Measurements from ENCODE around the gene MPST.

MPST gene

DNA sequence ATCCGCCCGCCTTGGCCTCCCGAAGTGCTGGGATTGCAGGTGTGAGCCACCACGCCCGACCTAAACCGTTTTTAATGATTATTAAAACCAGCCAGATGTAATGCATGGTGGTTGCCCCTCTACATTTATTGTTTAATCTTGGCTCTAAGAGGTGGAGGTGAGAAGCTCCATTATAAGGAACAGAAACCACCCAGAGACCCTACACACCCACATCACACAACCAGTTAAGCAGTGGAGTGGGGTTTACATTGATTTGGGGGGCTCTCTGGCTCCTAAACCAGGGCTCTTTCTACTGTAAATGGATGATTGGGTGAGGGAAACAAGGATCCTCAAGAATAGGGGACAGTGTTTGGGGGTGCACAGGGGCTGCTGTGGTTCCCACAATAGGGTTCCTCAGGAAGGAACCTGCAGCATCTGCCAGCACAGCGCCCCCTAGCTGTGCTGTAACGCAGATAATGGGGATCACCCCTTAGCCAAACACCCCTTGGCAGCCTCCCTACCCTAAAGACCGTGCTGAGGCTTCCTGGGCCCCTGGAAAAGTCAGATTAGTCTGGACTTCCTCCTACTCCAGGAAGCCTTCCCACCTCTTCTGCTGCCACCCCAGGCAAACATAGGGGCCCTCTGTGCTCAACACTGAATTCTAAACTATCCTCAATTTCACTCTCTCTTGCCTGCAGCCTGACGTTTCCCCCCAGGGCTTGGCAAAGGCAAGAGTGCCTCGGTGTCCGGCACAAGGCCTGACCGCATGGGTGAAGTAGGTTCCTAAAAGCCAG lies 2.4 kb downstream of the MPST start:
- H3K9me2 ChIP-seq (replicated peaks; ENCODE audit: insufficient read depth, low read length) = no peaks in the 10 kb centered on the region
- no peaks in the 10 kb centered on the region for H4K20me1 ChIP-seq (ENCODE audit: low read depth, low read length)
- no peaks in the 10 kb centered on the region for H3K79me2 ChIP-seq (ENCODE audit: insufficient read depth, low read length)
- H3K9ac ChIP-seq (ENCODE audit: low read length) = no peak overlapping the region
- no peaks in the 10 kb centered on the region for H3K9me3 ChIP-seq (ENCODE audit: insufficient read depth, low read length)
- H3F3A ChIP-seq (ENCODE audit: insufficient read depth) = no peaks in the 10 kb centered on the region
- no peaks in the 10 kb centered on the region for H3K27me3 ChIP-seq (ENCODE audit: low read length)
- no peaks in the 10 kb centered on the region for H3K36me3 ChIP-seq (ENCODE audit: low read length)
- no peak overlapping the region for H3K4me2 ChIP-seq (ENCODE audit: low read depth, low read length, poor library complexity, severe bottlenecking)
- H2AFZ ChIP-seq (ENCODE audit: low read depth, low read length, severe bottlenecking) = no peak overlapping the region
- TF ChIP-seq EZH2phosphoT487 (conservative IDR thresholded peaks at IDR 0.05; ENCODE audit: low read length) = no peak
- TF ChIP-seq, protein P1, sequence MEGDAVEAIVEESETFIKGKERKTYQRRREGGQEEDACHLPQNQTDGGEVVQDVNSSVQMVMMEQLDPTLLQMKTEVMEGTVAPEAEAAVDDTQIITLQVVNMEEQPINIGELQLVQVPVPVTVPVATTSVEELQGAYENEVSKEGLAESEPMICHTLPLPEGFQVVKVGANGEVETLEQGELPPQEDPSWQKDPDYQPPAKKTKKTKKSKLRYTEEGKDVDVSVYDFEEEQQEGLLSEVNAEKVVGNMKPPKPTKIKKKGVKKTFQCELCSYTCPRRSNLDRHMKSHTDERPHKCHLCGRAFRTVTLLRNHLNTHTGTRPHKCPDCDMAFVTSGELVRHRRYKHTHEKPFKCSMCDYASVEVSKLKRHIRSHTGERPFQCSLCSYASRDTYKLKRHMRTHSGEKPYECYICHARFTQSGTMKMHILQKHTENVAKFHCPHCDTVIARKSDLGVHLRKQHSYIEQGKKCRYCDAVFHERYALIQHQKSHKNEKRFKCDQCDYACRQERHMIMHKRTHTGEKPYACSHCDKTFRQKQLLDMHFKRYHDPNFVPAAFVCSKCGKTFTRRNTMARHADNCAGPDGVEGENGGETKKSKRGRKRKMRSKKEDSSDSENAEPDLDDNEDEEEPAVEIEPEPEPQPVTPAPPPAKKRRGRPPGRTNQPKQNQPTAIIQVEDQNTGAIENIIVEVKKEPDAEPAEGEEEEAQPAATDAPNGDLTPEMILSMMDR (IDR thresholded peaks at IDR 0.05; ENCODE audit: insufficient read depth, low read length, poor library complexity, severe bottlenecking) = peak; percentile 91
- no peak overlapping the region for H3K4me3 ChIP-seq (ENCODE audit: insufficient read depth, low read length, poor library complexity, severe bottlenecking)
- no peak overlapping the region for H3K27ac ChIP-seq (ENCODE audit: low read depth, low read length)

DNA sequence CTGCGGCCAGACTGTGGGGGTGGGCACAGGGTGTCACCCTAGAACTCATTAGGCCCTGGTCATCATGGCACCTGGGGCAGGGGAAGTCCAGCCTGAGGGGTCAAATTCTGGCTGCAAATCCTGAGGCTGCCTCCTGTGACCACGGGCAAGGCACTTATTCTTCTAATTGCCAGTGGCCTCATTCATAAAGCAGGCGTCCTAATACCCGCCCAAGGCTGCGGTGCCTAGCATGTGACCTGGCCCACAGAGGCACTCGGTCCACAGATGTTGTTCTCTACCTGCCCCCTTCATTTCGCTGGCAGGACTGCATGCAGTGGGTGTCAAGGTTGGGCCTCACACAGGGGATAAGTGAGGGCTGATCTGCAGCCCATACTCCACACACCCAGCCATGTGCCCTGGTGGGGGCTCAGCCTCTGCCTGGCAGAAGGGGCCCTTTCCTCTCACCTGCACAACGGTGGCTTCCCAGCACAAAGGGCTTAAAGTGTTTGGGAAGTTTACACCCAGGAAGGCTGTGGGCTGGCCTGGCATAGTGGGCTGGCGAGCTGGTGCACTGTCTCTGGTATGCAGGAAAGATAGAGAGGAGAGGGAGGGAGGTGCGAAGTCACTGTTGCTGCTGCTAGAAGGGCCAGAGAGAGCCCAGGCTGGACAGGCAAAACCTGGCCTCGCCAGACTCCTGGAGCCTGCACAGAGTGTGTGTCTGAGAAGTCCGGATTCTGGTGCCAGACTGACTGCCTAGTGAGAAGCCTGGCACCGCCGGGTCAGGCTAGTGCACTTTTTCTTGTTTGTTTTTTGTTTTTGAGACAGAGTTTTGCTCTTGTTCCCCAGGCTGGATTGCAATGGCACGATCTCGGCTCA lies 3.2 kb downstream of the MPST start:
- no peak overlapping the region for H3K9ac ChIP-seq (ENCODE audit: low read length)
- H3K9me2 ChIP-seq (replicated peaks; ENCODE audit: insufficient read depth, low read length) = no peaks in the 10 kb centered on the region
- TF ChIP-seq, protein P1 (IDR thresholded peaks at IDR 0.05; ENCODE audit: insufficient read depth, low read length, poor library complexity, severe bottlenecking) = no peak
- no peak for TF ChIP-seq EZH2phosphoT487 (conservative IDR thresholded peaks at IDR 0.05; ENCODE audit: low read length)
- H3K4me2 ChIP-seq (ENCODE audit: low read depth, low read length, poor library complexity, severe bottlenecking) = no peak overlapping the region
- H4K20me1 ChIP-seq (ENCODE audit: low read depth, low read length) = no peaks in the 10 kb centered on the region
- no peak overlapping the region for H2AFZ ChIP-seq (ENCODE audit: low read depth, low read length, severe bottlenecking)
- H3K9me3 ChIP-seq (ENCODE audit: insufficient read depth, low read length) = no peaks in the 10 kb centered on the region
- H3K79me2 ChIP-seq (ENCODE audit: insufficient read depth, low read length) = no peaks in the 10 kb centered on the region
- H3F3A ChIP-seq (ENCODE audit: insufficient read depth) = no peaks in the 10 kb centered on the region
- no peaks in the 10 kb centered on the region for H3K27me3 ChIP-seq (ENCODE audit: low read length)
- no peak overlapping the region for H3K27ac ChIP-seq (ENCODE audit: low read depth, low read length)
- no peak overlapping the region for H3K4me3 ChIP-seq (ENCODE audit: insufficient read depth, low read length, poor library complexity, severe bottlenecking)
- no peaks in the 10 kb centered on the region for H3K36me3 ChIP-seq (ENCODE audit: low read length)

DNA sequence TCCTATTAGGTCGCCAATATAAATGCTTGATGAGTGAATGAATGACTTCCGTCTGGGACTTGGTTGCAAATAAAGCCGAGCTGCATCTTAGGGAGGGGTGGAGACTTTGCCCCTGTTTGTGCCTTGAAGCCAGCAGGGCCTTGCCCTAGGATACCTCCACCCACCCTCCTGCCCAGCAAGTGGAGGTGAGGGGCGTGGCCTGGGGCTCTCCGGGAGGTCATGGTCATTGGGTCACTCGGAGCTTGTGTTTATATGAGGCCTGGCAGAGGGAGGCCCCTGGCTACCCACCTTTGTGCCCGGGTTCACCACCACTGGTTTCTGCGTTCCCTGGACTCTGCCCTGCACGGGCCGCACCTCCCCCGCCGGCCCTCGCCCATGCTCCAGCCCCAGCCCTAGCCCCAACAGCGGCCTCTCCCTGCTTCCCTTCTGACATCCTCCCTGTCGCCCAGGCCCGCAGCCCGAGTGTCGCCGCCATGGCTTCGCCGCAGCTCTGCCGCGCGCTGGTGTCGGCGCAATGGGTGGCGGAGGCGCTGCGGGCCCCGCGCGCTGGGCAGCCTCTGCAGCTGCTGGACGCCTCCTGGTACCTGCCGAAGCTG lies 4.3 kb downstream of the MPST start:
- Histone ChIP-seq H3K27ac (ENCODE audit: low read depth, low read length) (no peak overlapping the region), H4K20me1 (ENCODE audit: low read depth, low read length) (no peaks in the 10 kb centered on the region), H2AFZ (ENCODE audit: low read depth, low read length, severe bottlenecking) (no peak overlapping the region), H3K79me2 (ENCODE audit: insufficient read depth, low read length) (no peaks in the 10 kb centered on the region), H3K36me3 (ENCODE audit: low read length) (no peaks in the 10 kb centered on the region), H3K9ac (ENCODE audit: low read length) (no peak overlapping the region), H3F3A (ENCODE audit: insufficient read depth) (no peaks in the 10 kb centered on the region), H3K4me2 (ENCODE audit: low read depth, low read length, poor library complexity, severe bottlenecking) (no peak overlapping the region), H3K27me3 (ENCODE audit: low read length) (no peaks in the 10 kb centered on the region), H3K9me3 (ENCODE audit: insufficient read depth, low read length) (no peaks in the 10 kb centered on the region), H3K4me3 (ENCODE audit: insufficient read depth, low read length, poor library complexity, severe bottlenecking) (no peak overlapping the region), H3K9me2 (replicated peaks; ENCODE audit: insufficient read depth, low read length) (no peaks in the 10 kb centered on the region)
- TF ChIP-seq, protein P1 (IDR thresholded peaks at IDR 0.05; ENCODE audit: insufficient read depth, low read length, poor library complexity, severe bottlenecking) = no peak
- no peak for TF ChIP-seq EZH2phosphoT487 (conservative IDR thresholded peaks at IDR 0.05; ENCODE audit: low read length)

Measured in SU-DHL-6 (cell line).